Measurements from ENCODE around the gene ZMIZ2.

Gene ZMIZ2

DNA sequence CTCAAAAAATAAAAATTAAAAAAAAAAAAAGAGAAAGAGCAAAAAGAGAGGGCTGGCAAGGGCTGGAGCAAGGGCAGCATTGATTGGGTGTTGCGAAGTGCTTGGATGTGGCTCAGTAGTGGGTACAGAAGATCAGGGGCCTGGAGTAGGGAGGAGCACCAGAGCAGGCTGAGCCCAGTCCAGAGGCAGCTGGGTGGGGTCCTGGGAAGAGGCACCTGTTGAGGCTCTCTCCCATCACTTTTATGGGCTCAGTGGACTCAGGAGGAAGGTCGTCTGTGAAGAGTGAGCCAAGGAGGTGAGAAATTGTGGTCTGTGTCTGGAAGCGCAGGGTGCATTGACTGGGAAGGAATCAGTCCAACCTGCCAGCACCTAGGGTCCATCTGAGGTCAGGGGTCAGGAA lies 11.8 kb upstream of the ZMIZ2 start:
- no peaks in the 10 kb centered on the region for H3K9me3 Mint-ChIP-seq
- peaks cover 9% of the 10 kb centered on the region for H3K4me1 Mint-ChIP-seq (ENCODE audit: low read depth)
- no peak overlapping the region for H3K27ac Mint-ChIP-seq
- no peak overlapping the region for H3K4me3 Mint-ChIP-seq
- H3K36me3 Mint-ChIP-seq (ENCODE audit: low read depth): no peaks in the 10 kb centered on the region
- no peaks in the 10 kb centered on the region for H3K27me3 Mint-ChIP-seq (ENCODE audit: low read depth)
- no peak for DNase-seq (ENCODE audit: low spot score)

DNA sequence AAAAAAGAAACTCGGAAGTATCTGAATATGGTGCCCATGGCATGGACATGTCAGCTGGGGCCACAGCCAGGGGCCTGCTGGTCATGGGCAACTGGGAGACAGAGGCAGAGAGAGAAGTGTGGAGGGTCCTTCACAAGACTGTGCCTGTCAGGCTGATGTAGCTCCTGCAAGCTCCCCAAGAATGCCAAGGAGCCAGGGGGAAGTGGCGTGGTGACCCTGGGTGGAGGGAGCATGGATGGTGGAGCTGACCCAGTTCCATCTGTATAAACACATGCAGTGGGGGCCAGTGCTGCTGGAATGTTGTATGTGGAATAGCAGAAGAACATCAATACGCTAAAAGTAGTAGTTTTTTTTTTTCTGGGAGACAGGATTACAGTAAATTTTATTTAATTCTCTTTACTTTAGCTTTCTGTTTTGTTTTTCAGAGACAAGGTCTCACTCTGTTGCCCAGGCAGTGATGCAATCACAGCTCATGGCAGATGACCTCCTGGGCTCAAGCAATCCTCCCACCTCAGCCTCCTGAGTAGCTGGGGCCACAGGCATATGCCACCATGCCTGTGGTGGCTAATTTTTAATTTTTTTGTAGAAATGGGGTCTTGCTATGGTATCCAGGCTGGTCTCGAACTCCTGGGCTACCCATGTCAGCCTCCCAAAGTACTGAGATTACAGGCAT lies 10.5 kb upstream of the ZMIZ2 start:
- Mint-ChIP-seq H3K4me1 (ENCODE audit: low read depth) (peaks cover 9% of the 10 kb centered on the region), H3K36me3 (ENCODE audit: low read depth) (no peaks in the 10 kb centered on the region), H3K27ac (no peak overlapping the region), H3K9me3 (no peaks in the 10 kb centered on the region), H3K27me3 (ENCODE audit: low read depth) (no peaks in the 10 kb centered on the region), H3K4me3 (no peak overlapping the region)
- DNase-seq (ENCODE audit: low spot score): no peak

DNA sequence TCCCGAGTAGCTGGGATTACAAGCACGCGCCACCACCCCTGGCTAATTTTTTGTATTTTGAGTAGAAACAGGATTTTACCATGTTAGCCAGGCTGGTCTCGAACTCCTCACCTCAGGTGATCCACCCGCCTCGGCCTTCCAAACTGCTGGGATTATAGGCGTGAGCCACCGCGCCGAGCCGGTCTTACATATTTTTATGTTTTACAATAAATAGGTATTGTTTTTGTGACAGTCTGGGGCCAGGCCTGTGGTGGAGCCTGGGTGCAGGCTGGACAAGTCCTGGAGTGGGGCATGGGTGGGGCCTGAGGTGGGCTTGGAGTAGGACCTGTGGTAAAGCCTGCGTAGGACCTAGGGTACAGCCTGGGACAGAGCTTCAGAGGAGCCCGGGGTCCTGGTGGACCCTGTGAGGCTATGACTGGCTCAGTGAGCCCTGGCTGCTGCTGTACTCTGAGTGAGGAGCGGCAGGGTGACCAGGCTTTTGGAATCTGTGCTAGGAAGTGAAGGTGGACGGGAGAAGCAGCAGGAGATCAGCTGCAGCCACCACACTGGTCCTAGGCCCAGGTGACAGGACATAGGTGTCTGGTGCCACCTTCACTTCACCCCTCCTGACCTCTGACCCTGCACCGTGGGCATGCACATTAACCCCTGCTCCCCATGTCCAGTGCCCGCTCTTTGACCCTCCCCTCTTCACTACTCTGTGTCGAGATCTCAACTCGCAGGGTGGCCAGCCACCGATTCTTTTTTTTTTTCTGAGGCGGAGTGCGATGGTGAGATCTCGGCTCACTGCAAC lies 9.6 kb upstream of the ZMIZ2 start:
- no peak overlapping the region for H3K4me3 Mint-ChIP-seq
- no peak for DNase-seq (ENCODE audit: low spot score)
- no peaks in the 10 kb centered on the region for H3K9me3 Mint-ChIP-seq
- no peak overlapping the region for H3K27ac Mint-ChIP-seq
- peaks cover 12% of the 10 kb centered on the region for H3K4me1 Mint-ChIP-seq (ENCODE audit: low read depth)
- no peaks in the 10 kb centered on the region for H3K27me3 Mint-ChIP-seq (ENCODE audit: low read depth)
- H3K36me3 Mint-ChIP-seq (ENCODE audit: low read depth): no peaks in the 10 kb centered on the region

DNA sequence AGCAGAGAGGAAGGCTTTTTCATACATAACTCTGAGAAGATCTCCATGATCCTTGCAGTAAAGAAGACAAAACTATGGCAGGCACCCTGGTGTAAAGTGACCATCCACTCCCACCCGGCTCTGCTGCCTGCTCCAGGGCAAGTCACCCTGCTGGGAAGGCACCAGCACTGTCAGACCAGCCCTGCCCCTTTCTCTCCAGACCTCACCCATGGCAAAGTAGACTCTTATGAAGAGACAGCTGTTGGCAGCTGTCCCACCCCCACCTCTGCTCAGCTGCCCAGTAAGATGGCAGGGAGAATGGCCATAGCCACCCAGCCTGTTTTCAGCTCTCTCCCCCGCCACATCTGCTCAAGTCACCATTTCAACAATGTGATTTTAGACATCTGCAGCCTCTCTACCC lies 8.6 kb upstream of the ZMIZ2 start:
- Mint-ChIP-seq H3K4me3 (no peak overlapping the region), H3K27me3 (ENCODE audit: low read depth) (no peaks in the 10 kb centered on the region), H3K4me1 (ENCODE audit: low read depth) (peaks cover 12% of the 10 kb centered on the region), H3K9me3 (no peaks in the 10 kb centered on the region), H3K36me3 (ENCODE audit: low read depth) (no peaks in the 10 kb centered on the region), H3K27ac (no peak overlapping the region)
- no peak for DNase-seq (ENCODE audit: low spot score)

GRCh38 chr7:44743750-44744149 lies 4.9 kb upstream of the ZMIZ2 start:
- H3K36me3 Mint-ChIP-seq (ENCODE audit: low read depth): no peaks in the 10 kb centered on the region
- no peak overlapping the region for H3K27ac Mint-ChIP-seq
- H3K4me1 Mint-ChIP-seq (ENCODE audit: low read depth): peaks cover 10% of the 10 kb centered on the region
- H3K27me3 Mint-ChIP-seq (ENCODE audit: low read depth): no peaks in the 10 kb centered on the region
- DNase-seq (ENCODE audit: low spot score): no peak
- no peak overlapping the region for H3K4me3 Mint-ChIP-seq
- no peaks in the 10 kb centered on the region for H3K9me3 Mint-ChIP-seq

DNA sequence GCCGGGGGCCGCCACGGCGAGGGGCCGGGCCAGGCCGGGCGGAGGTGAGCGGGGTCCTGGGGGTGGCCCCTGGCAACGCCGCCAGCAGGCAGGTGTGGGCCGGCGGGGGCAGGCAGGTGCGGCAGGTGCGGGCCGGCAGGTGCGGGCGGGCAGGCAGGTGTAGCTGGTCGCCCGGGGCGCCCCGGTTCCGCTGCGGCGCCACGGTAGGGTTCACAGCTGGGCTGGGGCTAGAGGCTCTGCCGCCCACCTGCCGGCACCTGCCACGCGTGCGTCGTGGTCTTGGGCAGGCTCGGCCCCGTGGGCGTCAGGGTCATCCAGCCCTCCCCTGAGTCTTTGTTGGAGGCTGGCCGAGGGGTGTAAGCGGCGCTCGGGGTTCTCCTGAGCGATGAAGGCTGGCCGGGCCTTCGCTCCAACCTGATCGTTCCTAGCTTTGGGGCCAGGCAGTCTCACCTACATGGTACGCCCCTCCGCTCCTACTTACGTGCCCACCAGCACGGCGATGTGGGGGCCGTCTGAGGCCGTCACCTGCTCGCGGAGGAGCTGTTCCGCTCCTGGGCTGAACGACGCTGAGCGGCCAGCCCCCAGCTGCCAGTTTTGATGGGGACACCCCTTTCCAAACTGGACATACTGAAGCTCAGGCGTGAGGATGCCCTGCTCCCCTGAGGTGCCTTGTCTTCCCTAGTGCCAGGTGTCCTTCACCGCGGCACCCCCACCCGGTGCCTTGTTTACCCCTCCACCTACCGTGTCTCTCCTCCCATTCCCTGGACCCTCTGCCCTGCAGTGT lies 493 bp downstream of the ZMIZ2 start:
- H3K27ac Mint-ChIP-seq: peak overlapping the region; percentile 72
- no peaks in the 10 kb centered on the region for H3K9me3 Mint-ChIP-seq
- H3K4me3 Mint-ChIP-seq: peak overlapping the region; percentile 84
- DNase-seq (ENCODE audit: low spot score): no peak
- no peaks in the 10 kb centered on the region for H3K27me3 Mint-ChIP-seq (ENCODE audit: low read depth)
- peaks cover 35% of the 10 kb centered on the region for H3K4me1 Mint-ChIP-seq (ENCODE audit: low read depth)
- peaks cover 8% of the 10 kb centered on the region for H3K36me3 Mint-ChIP-seq (ENCODE audit: low read depth)

DNA sequence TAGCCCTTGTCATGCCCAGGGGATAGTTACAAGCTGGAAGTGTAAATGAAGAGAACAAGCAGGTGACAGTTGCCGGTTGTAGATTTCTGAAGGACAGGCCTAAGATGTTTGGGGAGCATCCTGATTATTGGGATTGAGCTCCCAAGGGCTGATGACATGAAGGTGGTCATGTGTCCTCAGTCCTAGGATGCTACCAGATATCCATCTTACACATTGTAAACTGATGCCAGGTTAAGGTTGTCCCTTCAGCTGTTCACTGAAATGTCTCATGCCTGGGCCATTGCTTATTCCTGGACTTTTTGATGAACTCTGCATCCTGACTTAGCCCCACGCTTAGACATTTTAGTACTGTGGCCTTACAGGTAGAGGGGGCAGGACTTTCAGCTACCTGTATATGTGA lies 1.3 kb downstream of the ZMIZ2 start:
- DNase-seq (ENCODE audit: low spot score): no peak
- Mint-ChIP-seq H3K27me3 (ENCODE audit: low read depth) (no peaks in the 10 kb centered on the region), H3K9me3 (no peaks in the 10 kb centered on the region), H3K4me3 (peak overlapping the region; percentile 84), H3K36me3 (ENCODE audit: low read depth) (peaks cover 8% of the 10 kb centered on the region), H3K4me1 (ENCODE audit: low read depth) (peaks cover 35% of the 10 kb centered on the region), H3K27ac (peak overlapping the region; percentile 87)

- H3K27me3 Mint-ChIP-seq (ENCODE audit: low read depth): no peaks in the 10 kb centered on the region
- no peaks in the 10 kb centered on the region for H3K9me3 Mint-ChIP-seq
- peak overlapping the region; percentile 87 for H3K27ac Mint-ChIP-seq
- peak overlapping the region; percentile 84 for H3K4me3 Mint-ChIP-seq
- no peak for DNase-seq (ENCODE audit: low spot score)
- H3K36me3 Mint-ChIP-seq (ENCODE audit: low read depth): peaks cover 8% of the 10 kb centered on the region
- H3K4me1 Mint-ChIP-seq (ENCODE audit: low read depth): peaks cover 35% of the 10 kb centered on the region
Observed at GRCh38 chr7:44750424-44750823, 1.8 kb downstream of the ZMIZ2 start.

DNA sequence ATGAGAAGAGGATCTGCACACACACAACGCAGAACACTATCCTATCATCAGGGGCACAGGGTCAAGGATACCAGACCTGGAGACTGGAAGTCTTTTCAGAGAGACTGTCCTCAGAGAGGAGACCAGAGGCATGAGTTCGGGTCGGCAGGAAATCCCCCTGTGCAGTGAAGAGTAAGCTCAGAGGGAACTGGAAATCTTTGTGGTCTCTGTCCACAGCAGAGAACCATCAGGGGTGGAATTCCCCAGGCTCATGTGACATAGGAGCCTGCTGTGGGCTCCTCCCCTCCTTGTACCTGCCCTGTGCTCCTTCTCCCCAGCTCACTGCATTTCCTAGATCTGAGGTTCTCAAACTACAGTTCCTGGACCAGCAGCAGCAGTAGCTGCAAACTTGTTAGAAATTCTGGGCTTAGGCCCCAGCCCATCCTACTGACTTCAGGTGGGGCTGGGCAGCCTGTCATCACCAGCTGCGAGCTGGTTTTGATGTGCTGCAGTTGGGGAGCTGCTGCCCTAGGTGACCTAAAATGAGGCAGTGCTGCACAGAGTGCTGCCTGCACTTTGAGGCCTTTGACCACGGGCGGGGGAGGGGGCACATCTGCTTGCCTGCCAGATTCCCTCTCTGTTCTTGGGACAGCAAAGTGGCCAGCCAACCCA lies 2.4 kb downstream of the ZMIZ2 start:
- no peaks in the 10 kb centered on the region for H3K27me3 Mint-ChIP-seq (ENCODE audit: low read depth)
- peak; percentile 68 for DNase-seq (ENCODE audit: low spot score)
- H3K27ac Mint-ChIP-seq: peak overlapping the region; percentile 87
- peak overlapping the region; percentile 84 for H3K4me3 Mint-ChIP-seq
- peaks cover 35% of the 10 kb centered on the region for H3K4me1 Mint-ChIP-seq (ENCODE audit: low read depth)
- no peaks in the 10 kb centered on the region for H3K9me3 Mint-ChIP-seq
- H3K36me3 Mint-ChIP-seq (ENCODE audit: low read depth): peaks cover 8% of the 10 kb centered on the region

DNA sequence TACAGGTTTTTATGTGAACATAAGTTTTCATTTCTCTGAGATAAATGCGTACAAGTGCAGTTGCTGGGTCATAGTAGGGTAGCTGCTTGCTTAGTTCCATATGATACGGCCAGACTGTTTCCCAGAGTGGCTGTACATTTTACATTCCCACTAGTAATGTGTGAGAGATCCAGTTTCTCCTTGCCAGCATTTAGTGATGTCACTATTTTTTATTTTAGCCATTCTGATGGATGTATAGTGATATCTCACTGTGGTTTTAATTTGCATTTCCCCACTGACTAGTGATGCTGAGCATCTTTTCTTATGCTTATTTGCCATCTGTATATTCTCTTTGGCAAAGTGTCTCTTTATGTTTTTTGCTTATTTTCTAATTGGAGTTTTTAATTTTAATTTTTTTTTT lies 4.2 kb downstream of the ZMIZ2 start:
- no peaks in the 10 kb centered on the region for H3K27me3 Mint-ChIP-seq (ENCODE audit: low read depth)
- H3K9me3 Mint-ChIP-seq: no peaks in the 10 kb centered on the region
- DNase-seq (ENCODE audit: low spot score): no peak
- peaks cover 8% of the 10 kb centered on the region for H3K36me3 Mint-ChIP-seq (ENCODE audit: low read depth)
- no peak overlapping the region for H3K27ac Mint-ChIP-seq
- H3K4me3 Mint-ChIP-seq: no peak overlapping the region
- H3K4me1 Mint-ChIP-seq (ENCODE audit: low read depth): peaks cover 29% of the 10 kb centered on the region

DNA sequence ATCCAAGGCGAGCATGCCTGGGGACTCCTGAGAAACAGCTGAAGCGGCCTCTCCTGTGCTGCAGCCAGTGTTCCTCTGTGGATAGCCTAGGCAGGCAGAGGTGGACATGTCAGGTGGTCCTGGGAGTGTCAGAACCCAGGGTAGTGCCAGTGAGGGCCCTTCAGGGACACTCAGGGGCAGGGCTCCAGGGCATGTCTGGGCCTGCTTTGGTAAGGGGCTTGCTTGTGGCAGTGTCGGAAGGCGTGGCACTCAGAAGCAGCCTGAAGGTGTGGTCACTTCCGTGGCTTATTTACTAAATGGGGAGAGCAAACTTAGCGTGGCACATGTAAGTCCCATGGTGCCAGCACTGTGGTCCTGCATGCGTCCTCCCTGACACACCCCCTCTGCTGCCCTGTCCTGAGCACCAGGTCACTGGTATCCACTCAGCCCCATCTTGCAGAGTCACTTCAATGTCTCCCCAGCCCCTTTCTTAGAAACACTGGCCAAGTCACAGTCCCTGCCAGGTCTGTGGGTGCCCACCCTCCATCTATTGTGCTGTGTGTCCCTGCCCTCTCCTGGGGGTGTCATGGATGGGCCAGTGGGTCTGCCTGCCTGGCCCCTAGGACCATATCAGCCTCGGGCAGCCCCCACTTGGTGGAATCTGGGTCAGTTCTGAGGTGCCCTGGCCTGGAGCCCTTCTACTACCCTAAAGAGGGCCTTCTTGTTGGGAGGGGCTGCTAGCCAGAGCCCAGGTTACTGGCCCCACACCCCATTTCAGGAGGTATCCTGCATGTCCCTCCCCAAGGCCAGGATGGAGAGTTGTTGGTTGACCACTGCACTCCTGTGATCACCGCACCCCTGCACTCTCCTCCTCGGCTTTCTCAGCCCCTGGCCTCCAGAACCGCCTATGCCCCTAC lies 6.4 kb downstream of the ZMIZ2 start:
- peak overlapping the region; percentile 45 for H3K27ac Mint-ChIP-seq
- no peaks in the 10 kb centered on the region for H3K27me3 Mint-ChIP-seq (ENCODE audit: low read depth)
- no peaks in the 10 kb centered on the region for H3K9me3 Mint-ChIP-seq
- H3K4me1 Mint-ChIP-seq (ENCODE audit: low read depth): peaks cover 20% of the 10 kb centered on the region
- no peak overlapping the region for H3K4me3 Mint-ChIP-seq
- DNase-seq (ENCODE audit: low spot score): no peak
- H3K36me3 Mint-ChIP-seq (ENCODE audit: low read depth): peaks cover 10% of the 10 kb centered on the region

GRCh38 chr7:44755698-44756627 lies 7.3 kb downstream of the ZMIZ2 start:
- peaks cover 12% of the 10 kb centered on the region for H3K4me1 Mint-ChIP-seq (ENCODE audit: low read depth)
- H3K27me3 Mint-ChIP-seq (ENCODE audit: low read depth): no peaks in the 10 kb centered on the region
- H3K4me3 Mint-ChIP-seq: no peak overlapping the region
- H3K9me3 Mint-ChIP-seq: no peaks in the 10 kb centered on the region
- no peak for DNase-seq (ENCODE audit: low spot score)
- no peak overlapping the region for H3K27ac Mint-ChIP-seq
- H3K36me3 Mint-ChIP-seq (ENCODE audit: low read depth): peaks cover 9% of the 10 kb centered on the region
